Measurements from ENCODE around the gene SLC37A1. TPM values are rescaled to one million over a fixed set of nuclear protein-coding genes. Genes with fewer than 3 reads are reported as not detected.

SLC37A1 gene
- total and polyA plus RNA-seq, 2 of the 13 experiments (the other 11 are each of a cell fraction or from before 2014, with no cell fraction given) = 0.22 to 0.40 TPM

DNA sequence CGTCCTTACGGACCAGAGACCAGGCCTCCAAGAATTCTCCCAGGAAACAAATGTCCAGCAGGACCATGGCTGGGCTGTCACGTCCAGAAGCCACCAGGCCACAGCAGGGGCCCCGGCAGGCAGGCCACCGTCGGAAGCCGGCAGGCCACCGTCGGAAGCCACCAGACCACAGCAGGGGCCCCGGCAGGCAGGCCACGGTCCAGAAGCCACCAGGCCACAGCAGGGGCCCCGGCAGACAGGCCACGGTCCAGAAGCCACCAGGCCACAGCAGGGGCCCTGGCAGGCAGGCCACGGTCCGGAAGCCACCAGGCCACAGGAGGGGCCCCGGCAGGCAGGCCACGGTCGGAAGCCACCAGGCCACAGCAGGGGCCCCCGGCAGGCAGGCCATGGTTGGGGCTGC lies 72.8 kb downstream of the SLC37A1 start:
- 69% methylated on average over 3 of the region's 19 CpGs for WGBS (ENCODE audit: low lambda C conversion rate)
- no peak for ATAC-seq
- no TSS peak for BruUV-seq (replicated peaks)
- no peak for FAIRE-seq
- no peak overlapping the region for H3K27ac ChIP-seq (ENCODE audit: extremely low read length, insufficient read depth, low read length)
- no peak overlapping the region for H3K9ac ChIP-seq (ENCODE audit: insufficient read depth, low read depth, low read length)
- no peaks in the 10 kb centered on the region for H3K79me2 ChIP-seq (ENCODE audit: insufficient read depth, low read length)
- intact Hi-C loops (cut with micrococcal nuclease; ENCODE audit: unreplicated experiment) (no loop called here), in situ Hi-C loops (cut with HindIII; ENCODE audit: extremely low pct_ligation_motif_present, low pct_unique_long_range_greater_than_20kb) (no loop called here)
- TF ChIP-seq ZNF232 (CRISPR knock-in tag; IDR thresholded peaks at IDR 0.05; ENCODE audit: borderline replicate concordance) = no peak
- TF ChIP-seq, protein P1, sequence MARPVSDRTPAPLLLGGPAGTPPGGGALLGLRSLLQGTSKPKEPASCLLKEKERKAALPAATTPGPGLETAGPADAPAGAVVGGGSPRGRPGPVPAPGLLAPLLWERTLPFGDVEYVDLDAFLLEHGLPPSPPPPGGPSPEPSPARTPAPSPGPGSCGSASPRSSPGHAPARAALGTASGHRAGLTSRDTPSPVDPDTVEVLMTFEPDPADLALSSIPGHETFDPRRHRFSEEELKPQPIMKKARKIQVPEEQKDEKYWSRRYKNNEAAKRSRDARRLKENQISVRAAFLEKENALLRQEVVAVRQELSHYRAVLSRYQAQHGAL (CRISPR knock-in tag; IDR thresholded peaks at IDR 0.05; ENCODE audit: not compliant biosample characterization) = no peak
- TF ChIP-seq ZNF713 (CRISPR knock-in tag; IDR thresholded peaks at IDR 0.05) = no peak
- TF ChIP-seq, protein P2, sequence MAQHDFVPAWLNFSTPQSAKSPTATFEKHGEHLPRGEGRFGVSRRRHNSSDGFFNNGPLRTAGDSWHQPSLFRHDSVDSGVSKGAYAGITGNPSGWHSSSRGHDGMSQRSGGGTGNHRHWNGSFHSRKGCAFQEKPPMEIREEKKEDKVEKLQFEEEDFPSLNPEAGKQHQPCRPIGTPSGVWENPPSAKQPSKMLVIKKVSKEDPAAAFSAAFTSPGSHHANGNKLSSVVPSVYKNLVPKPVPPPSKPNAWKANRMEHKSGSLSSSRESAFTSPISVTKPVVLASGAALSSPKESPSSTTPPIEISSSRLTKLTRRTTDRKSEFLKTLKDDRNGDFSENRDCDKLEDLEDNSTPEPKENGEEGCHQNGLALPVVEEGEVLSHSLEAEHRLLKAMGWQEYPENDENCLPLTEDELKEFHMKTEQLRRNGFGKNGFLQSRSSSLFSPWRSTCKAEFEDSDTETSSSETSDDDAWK (CRISPR knock-in tag; IDR thresholded peaks at IDR 0.05) = no peak
- no peak for TF ChIP-seq SAFB2 (CRISPR knock-in tag; IDR thresholded peaks at IDR 0.05; ENCODE audit: borderline replicate concordance, low read depth)
- TF ChIP-seq CEBPG (CRISPR knock-in tag; IDR thresholded peaks at IDR 0.05) = no peak
- TF ChIP-seq, protein P3, sequence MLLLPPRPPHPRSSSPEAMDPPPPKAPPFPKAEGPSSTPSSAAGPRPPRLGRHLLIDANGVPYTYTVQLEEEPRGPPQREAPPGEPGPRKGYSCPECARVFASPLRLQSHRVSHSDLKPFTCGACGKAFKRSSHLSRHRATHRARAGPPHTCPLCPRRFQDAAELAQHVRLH (CRISPR knock-in tag; IDR thresholded peaks at IDR 0.05; ENCODE audit: borderline replicate concordance, low read depth) = no peak
- TF ChIP-seq ZNF652 (CRISPR knock-in tag; IDR thresholded peaks at IDR 0.05; ENCODE audit: borderline replicate concordance, low read depth) = no peak
- DNase-seq (ENCODE audit: low spot score) = no peak
- no peaks in the 10 kb centered on the region for H4K20me1 ChIP-seq (ENCODE audit: insufficient read depth, low read length)
- no peak overlapping the region for H3K4me3 ChIP-seq (replicated peaks in 1 of 3; ENCODE audit: insufficient read depth in 1 of 3, low read depth in 2 of 3, low read length in 3 of 3)
- no peak overlapping the region for H2AFZ ChIP-seq (ENCODE audit: low read length)
- H3K4me2 ChIP-seq (ENCODE audit: low read depth, low read length) = no peak overlapping the region
- ChIA-PET POLR2A (no interaction called here), CTCF (ENCODE audit: low intra/inter-chr PET ratio, low total read pairs) (no interaction called here)
- H3K36me3 ChIP-seq (replicated peaks in 1 of 2; ENCODE audit: control insufficient read depth in 1 of 2, insufficient read depth in 2 of 2, low read length in 2 of 2) = no peaks in the 10 kb centered on the region
- H3K4me1 ChIP-seq (ENCODE audit: insufficient read depth, low read length) = 0 out of 2 replicates have a peak, but pooled peaks cover 4% of the 10 kb centered on the region
- H3K27me3 ChIP-seq (ENCODE audit: control insufficient read depth in 1 of 2, insufficient read depth in 2 of 2, low read length in 2 of 2) = peaks cover 1 to 37% of the 10 kb centered on the region in 2 experiments
- no peaks in the 10 kb centered on the region for H3K9me3 ChIP-seq (ENCODE audit: low read length)

Measured in HepG2 (cell line).